ENCODE data around the gene ANTXR1.

Gene ANTXR1

GRCh38 chr2:69183659-69184058 lies 170.7 kb downstream of the ANTXR1 start:
- no peak for TF ChIP-seq CTCF (IDR thresholded peaks at IDR 0.05; ENCODE audit: borderline replicate concordance, insufficient read depth, low read depth, low read length)
- H3K4me3 ChIP-seq (ENCODE audit: low read depth, low read length) = no peak overlapping the region

GRCh38 chr2:69184224-69184623 lies 171.2 kb downstream of the ANTXR1 start:
- no peak for TF ChIP-seq CTCF (IDR thresholded peaks at IDR 0.05; ENCODE audit: borderline replicate concordance, insufficient read depth, low read depth, low read length)
- no peak overlapping the region for H3K4me3 ChIP-seq (ENCODE audit: low read depth, low read length)

- no peak for TF ChIP-seq CTCF (IDR thresholded peaks at IDR 0.05; ENCODE audit: borderline replicate concordance, insufficient read depth, low read depth, low read length)
- no peak overlapping the region for H3K4me3 ChIP-seq (ENCODE audit: low read depth, low read length)
Measured at GRCh38 chr2:69185807-69186206, 172.8 kb downstream of the ANTXR1 start.

- no peak overlapping the region for H3K4me3 ChIP-seq (ENCODE audit: low read depth, low read length)
- TF ChIP-seq CTCF (IDR thresholded peaks at IDR 0.05; ENCODE audit: borderline replicate concordance, insufficient read depth, low read depth, low read length) = no peak
Measured at GRCh38 chr2:69186614-69187013, 173.6 kb downstream of the ANTXR1 start.

- no peak overlapping the region for H3K4me3 ChIP-seq (ENCODE audit: low read depth, low read length)
- no peak for TF ChIP-seq CTCF (IDR thresholded peaks at IDR 0.05; ENCODE audit: borderline replicate concordance, insufficient read depth, low read depth, low read length)
Measured at GRCh38 chr2:69188182-69188900, 175.4 kb downstream of the ANTXR1 start.

GRCh38 chr2:69190743-69191404 lies 177.9 kb downstream of the ANTXR1 start:
- no peak overlapping the region for H3K4me3 ChIP-seq (ENCODE audit: low read depth, low read length)
- TF ChIP-seq CTCF (IDR thresholded peaks at IDR 0.05; ENCODE audit: borderline replicate concordance, insufficient read depth, low read depth, low read length) = no peak

GRCh38 chr2:69191634-69192033 lies 178.7 kb downstream of the ANTXR1 start:
- no peak for TF ChIP-seq CTCF (IDR thresholded peaks at IDR 0.05; ENCODE audit: borderline replicate concordance, insufficient read depth, low read depth, low read length)
- H3K4me3 ChIP-seq (ENCODE audit: low read depth, low read length) = no peak overlapping the region

All from GM12875 (cell line).